KMS-11 (cell line): ENCODE results near the gene DUSP14.

Experiments used
- H2AFZ ChIP-seq: fragments of 200-600 bp; sonication (generic); 2 replicates; pipeline ENCODE4 v1.6.1; 2016; ENCODE audit warnings: antibody characterized with exemption, mixed run types, low read depth
- H3K27ac ChIP-seq: fragments of 200-600 bp; sonication (generic); 2 replicates; pipeline ENCODE4 v1.6.1; 2016; ENCODE audit warnings: mild to moderate bottlenecking, mixed run types
- H3K27me3 ChIP-seq: fragments of 200-600 bp; sonication (generic); 2 replicates; pipeline ENCODE4 v1.6.1; 2017; ENCODE audit warnings: mild to moderate bottlenecking, low read depth, mixed run types, moderate library complexity; ENCODE audit not compliant: insufficient read depth
- H3K36me3 ChIP-seq: fragments of 200-600 bp; sonication (generic); 2 replicates; pipeline ENCODE4 v1.6.1; 2017; ENCODE audit warnings: mild to moderate bottlenecking, mixed run types; ENCODE audit not compliant: insufficient read depth
- H3K4me1 ChIP-seq: fragments of 200-600 bp; sonication (generic); 2 replicates; pipeline ENCODE4 v1.6.1; 2016; ENCODE audit warnings: mild to moderate bottlenecking, low read depth, mixed run types; ENCODE audit not compliant: poor library complexity, severe bottlenecking
- H3K4me2 ChIP-seq: fragments of 200-600 bp; sonication (generic); 2 replicates; pipeline ENCODE4 v1.7.0; 2016; ENCODE audit warnings: mild to moderate bottlenecking, mixed run types
- H3K4me3 ChIP-seq: fragments of 200-600 bp; sonication (generic); IDR thresholded peaks from 2 replicates; pipeline ENCODE4 v1.6.1; 2017; ENCODE audit warnings: low read depth, low read length, mixed read lengths; ENCODE audit not compliant: insufficient read depth
- H3K79me2 ChIP-seq: fragments of 200-600 bp; sonication (generic); 2 replicates; pipeline ENCODE4 v1.6.1; 2016; ENCODE audit warnings: low read depth, mixed run types; ENCODE audit not compliant: insufficient read depth
- H3K9ac ChIP-seq: fragments of 200-600 bp; sonication (generic); 2 replicates; pipeline ENCODE4 v1.6.1; 2016; ENCODE audit warnings: mild to moderate bottlenecking, mixed run types
- H4K20me1 ChIP-seq: fragments of 200-600 bp; sonication (generic); 2 replicates; pipeline ENCODE4 v1.6.1; 2016; ENCODE audit warnings: mild to moderate bottlenecking, mixed run types; ENCODE audit not compliant: insufficient read depth
- TF ChIP-seq, protein P1 (sequence below): fragments of 200-600 bp; sonication (generic); conservative IDR thresholded peaks from 2 replicates; pipeline ENCODE4 v1.6.1; 2017; ENCODE audit warnings: low read depth, mild to moderate bottlenecking, antibody characterized with exemption, low read length, moderate library complexity, mixed read lengths

Gene DUSP14

DNA sequence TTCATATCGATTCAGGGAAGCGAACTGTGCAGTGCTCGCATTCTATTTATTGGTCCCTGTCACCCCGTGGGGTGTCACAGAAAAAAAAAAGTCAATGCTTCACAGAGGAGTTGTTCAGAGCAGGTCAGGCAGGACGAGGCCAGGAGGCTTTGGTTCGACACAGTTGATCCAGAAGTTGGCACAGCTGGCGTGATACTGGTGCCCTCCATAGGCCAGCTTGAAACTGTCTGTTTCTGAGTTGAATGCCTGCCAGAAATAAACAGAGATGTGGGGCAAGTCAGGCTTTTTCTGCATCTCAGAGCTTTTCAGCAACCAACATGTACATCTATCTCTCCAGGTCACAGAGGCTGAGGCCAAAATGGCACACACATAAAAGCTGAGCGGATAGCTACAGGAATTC, 29.1 kb downstream of the DUSP14 start:
- H2AFZ ChIP-seq, result no peak overlapping the region
- H3K4me1 ChIP-seq, result peaks cover 3% of the 10 kb centered on the region
- H3K9ac ChIP-seq, result no peak overlapping the region
- no peaks in the 10 kb centered on the region for H3K79me2 ChIP-seq
- H3K36me3 ChIP-seq, result no peaks in the 10 kb centered on the region
- H3K4me3 ChIP-seq, result no peak overlapping the region
- no peak overlapping the region for H3K27ac ChIP-seq
- TF ChIP-seq, protein P1, sequence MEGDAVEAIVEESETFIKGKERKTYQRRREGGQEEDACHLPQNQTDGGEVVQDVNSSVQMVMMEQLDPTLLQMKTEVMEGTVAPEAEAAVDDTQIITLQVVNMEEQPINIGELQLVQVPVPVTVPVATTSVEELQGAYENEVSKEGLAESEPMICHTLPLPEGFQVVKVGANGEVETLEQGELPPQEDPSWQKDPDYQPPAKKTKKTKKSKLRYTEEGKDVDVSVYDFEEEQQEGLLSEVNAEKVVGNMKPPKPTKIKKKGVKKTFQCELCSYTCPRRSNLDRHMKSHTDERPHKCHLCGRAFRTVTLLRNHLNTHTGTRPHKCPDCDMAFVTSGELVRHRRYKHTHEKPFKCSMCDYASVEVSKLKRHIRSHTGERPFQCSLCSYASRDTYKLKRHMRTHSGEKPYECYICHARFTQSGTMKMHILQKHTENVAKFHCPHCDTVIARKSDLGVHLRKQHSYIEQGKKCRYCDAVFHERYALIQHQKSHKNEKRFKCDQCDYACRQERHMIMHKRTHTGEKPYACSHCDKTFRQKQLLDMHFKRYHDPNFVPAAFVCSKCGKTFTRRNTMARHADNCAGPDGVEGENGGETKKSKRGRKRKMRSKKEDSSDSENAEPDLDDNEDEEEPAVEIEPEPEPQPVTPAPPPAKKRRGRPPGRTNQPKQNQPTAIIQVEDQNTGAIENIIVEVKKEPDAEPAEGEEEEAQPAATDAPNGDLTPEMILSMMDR, result no peak
- no peak overlapping the region for H3K4me2 ChIP-seq
- no peaks in the 10 kb centered on the region for H3K27me3 ChIP-seq
- no peaks in the 10 kb centered on the region for H4K20me1 ChIP-seq

DNA sequence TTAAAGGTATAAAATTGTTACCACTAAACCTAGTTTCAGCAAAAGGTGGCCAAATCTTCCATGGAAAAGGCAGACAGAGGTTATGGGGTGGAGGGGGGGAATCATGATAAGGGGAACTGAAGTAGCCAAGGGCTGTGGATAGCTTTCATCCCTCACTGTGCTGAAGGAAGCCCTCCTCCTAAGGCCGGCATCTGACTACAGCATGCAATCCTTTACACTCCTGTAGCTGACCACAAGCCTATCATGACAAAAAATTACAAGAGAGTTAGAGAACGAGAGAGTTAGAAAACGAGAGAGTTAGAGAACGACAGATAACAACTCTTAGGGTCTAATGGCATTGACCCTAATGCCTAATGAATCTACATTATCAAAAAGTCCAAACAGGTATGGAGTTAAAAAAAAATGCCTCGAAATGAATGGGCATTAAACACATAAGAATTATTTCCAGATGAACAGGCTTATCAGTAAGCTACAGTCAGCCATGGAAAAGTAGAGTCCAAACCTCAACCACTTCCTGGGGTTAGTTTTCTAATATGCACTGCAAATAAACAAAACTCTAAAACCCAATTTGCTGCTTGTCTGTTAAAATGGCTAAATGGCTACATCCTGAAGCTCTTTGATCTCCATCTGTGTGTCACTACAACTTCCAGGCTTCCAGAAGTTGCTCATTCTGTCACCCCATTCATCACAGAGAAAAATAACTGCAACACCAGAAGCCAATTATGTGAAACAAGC, 29.7 kb downstream of the DUSP14 start:
- H3K36me3 ChIP-seq, result no peaks in the 10 kb centered on the region
- TF ChIP-seq, protein P1, result no peak
- H2AFZ ChIP-seq, result no peak overlapping the region
- H3K4me2 ChIP-seq, result no peak overlapping the region
- no peaks in the 10 kb centered on the region for H3K27me3 ChIP-seq
- no peak overlapping the region for H3K27ac ChIP-seq
- no peaks in the 10 kb centered on the region for H3K79me2 ChIP-seq
- no peak overlapping the region for H3K4me3 ChIP-seq
- H3K4me1 ChIP-seq, result peaks cover 3% of the 10 kb centered on the region
- H4K20me1 ChIP-seq, result no peaks in the 10 kb centered on the region
- H3K9ac ChIP-seq, result no peak overlapping the region

DNA sequence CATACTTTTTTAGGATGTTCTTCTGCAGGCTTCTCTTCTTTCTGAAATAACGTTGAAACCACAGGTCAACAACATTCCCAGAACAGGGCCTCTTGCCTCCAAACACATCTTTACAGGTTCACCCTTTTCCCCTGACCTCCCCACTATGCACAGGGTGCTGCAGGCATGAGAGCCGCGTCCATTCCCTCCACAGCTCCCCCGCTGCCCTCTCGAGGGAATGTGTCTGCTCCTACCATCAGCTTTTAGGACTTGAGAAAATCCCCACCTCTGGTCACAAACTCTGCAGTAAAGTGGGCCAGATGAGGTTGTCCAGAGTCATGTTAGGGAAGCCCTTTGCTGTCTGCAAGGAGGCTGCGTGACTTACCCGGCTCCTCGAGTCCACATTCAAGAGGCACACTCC, 30.5 kb downstream of the DUSP14 start:
- no peaks in the 10 kb centered on the region for H3K27me3 ChIP-seq
- no peak overlapping the region for H3K4me2 ChIP-seq
- no peaks in the 10 kb centered on the region for H4K20me1 ChIP-seq
- no peak overlapping the region for H3K27ac ChIP-seq
- TF ChIP-seq, protein P1, result no peak
- H3K36me3 ChIP-seq, result no peaks in the 10 kb centered on the region
- H3K9ac ChIP-seq, result no peak overlapping the region
- H3K79me2 ChIP-seq, result no peaks in the 10 kb centered on the region
- no peak overlapping the region for H3K4me3 ChIP-seq
- peaks cover 3% of the 10 kb centered on the region for H3K4me1 ChIP-seq
- no peak overlapping the region for H2AFZ ChIP-seq

DNA sequence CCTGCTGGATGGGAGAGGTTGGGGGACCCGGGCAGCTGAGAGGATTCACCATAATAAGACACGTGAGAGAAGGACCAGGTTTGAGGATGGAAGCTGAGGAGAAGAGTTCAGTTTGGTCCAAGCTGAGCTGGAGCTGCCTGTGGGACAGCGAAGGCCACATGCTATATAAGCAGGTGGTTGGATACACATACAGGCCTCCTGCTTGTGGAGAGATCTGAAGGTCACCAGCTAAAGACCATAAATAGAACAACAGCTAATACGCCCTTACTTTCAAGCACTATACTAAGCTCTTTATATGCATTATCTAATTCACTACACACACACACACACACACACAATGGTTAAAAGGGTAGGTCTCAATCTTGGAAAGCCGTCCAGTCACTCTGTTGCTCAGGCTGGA, 32.1 kb downstream of the DUSP14 start:
- H3K36me3 ChIP-seq, result no peaks in the 10 kb centered on the region
- no peaks in the 10 kb centered on the region for H3K79me2 ChIP-seq
- H3K9ac ChIP-seq, result no peak overlapping the region
- peaks cover 3% of the 10 kb centered on the region for H3K4me1 ChIP-seq
- no peak overlapping the region for H3K4me3 ChIP-seq
- no peak overlapping the region for H3K4me2 ChIP-seq
- H3K27me3 ChIP-seq, result no peaks in the 10 kb centered on the region
- TF ChIP-seq, protein P1, result no peak
- H4K20me1 ChIP-seq, result no peaks in the 10 kb centered on the region
- no peak overlapping the region for H2AFZ ChIP-seq
- H3K27ac ChIP-seq, result no peak overlapping the region
